Measurements from ENCODE around the gene COIL. TPM values are rescaled to one million over a fixed set of nuclear protein-coding genes. Genes with fewer than 3 reads are reported as not detected.

COIL gene
- total RNA-seq, 1 donor from 2014 or later: 4.8 TPM

- Histone ChIP-seq H3K27me3 (no peaks in the 10 kb centered on the region), H3K9me3 (no peaks in the 10 kb centered on the region), H3K36me3 (peaks cover 11 to 27% of the 10 kb centered on the region in 2 donors), H3K27ac (peak overlapping the region; percentile 41 to 58), H3K4me1 (peaks cover 0 to 14% of the 10 kb centered on the region in 2 donors), H3K4me3 (peak overlapping the region in 1 of 2 donors; percentile 5)
- intact Hi-C loops (cut with DNase I): loop anchor here (5.0 kb wide), 1 partner anchor 67 kb away; the partner anchor contains the start of gene SCPEP1
- DNase-seq (ENCODE audit: low spot score in 2 of 2): no peak
- no peak for TF ChIP-seq CTCF (IDR thresholded peaks at IDR 0.05)
These were observed 50.2 kb downstream of the COIL start for GRCh38 chr17:56910509-56911235.

- Histone ChIP-seq H3K36me3 (peaks cover 11 to 34% of the 10 kb centered on the region in 2 donors), H3K4me3 (peak overlapping the region in 1 of 2 donors; percentile 5), H3K4me1 (peaks cover 0 to 7% of the 10 kb centered on the region in 2 donors), H3K9me3 (no peaks in the 10 kb centered on the region), H3K27me3 (no peaks in the 10 kb centered on the region), H3K27ac (peak overlapping the region; percentile 41 to 58)
- intact Hi-C loops (cut with DNase I): loop anchor here (5.0 kb wide), 1 partner anchor 67 kb away; the partner anchor contains the start of gene SCPEP1
- no peak for TF ChIP-seq CTCF (IDR thresholded peaks at IDR 0.05)
- DNase-seq (ENCODE audit: low spot score in 2 of 2): no peak
These were observed 50.9 kb downstream of the COIL start for GRCh38 chr17:56909742-56910508.

- no peak for TF ChIP-seq CTCF (IDR thresholded peaks at IDR 0.05)
- Histone ChIP-seq H3K4me3 (no peak overlapping the region), H3K36me3 (peaks cover 27 to 53% of the 10 kb centered on the region in 2 donors), H3K9me3 (no peaks in the 10 kb centered on the region), H3K27me3 (no peaks in the 10 kb centered on the region), H3K27ac (no peak overlapping the region), H3K4me1 (peaks cover 0 to 6% of the 10 kb centered on the region in 2 donors)
- DNase-seq (ENCODE audit: low spot score in 2 of 2): peak in 1 of 2 donors; percentile 40
- intact Hi-C loops (cut with DNase I): no loop called here
These were observed 52.8 kb downstream of the COIL start for GRCh38 chr17:56908001-56908542.

- intact Hi-C loops (cut with DNase I): no loop called here
- H3K27ac ChIP-seq: no peak overlapping the region
- H3K27me3 ChIP-seq: no peaks in the 10 kb centered on the region
- peak in 1 of 2 donors; percentile 5 for DNase-seq (ENCODE audit: low spot score in 2 of 2)
- no peaks in the 10 kb centered on the region for H3K9me3 ChIP-seq
- H3K4me3 ChIP-seq: no peak overlapping the region
- no peaks in the 10 kb centered on the region for H3K4me1 ChIP-seq
- TF ChIP-seq CTCF (IDR thresholded peaks at IDR 0.05): no peak
- H3K36me3 ChIP-seq: peaks cover 61 to 95% of the 10 kb centered on the region in 2 donors
These were observed 57.3 kb downstream of the COIL start for GRCh38 chr17:56903560-56903959.

- no peaks in the 10 kb centered on the region for H3K9me3 ChIP-seq
- no peak for TF ChIP-seq CTCF (IDR thresholded peaks at IDR 0.05)
- no peak overlapping the region for H3K27ac ChIP-seq
- no peaks in the 10 kb centered on the region for H3K4me1 ChIP-seq
- H3K27me3 ChIP-seq: no peaks in the 10 kb centered on the region
- no peak overlapping the region for H3K4me3 ChIP-seq
- H3K36me3 ChIP-seq: peaks cover 67 to 97% of the 10 kb centered on the region in 2 donors
- intact Hi-C loops (cut with DNase I): no loop called here
- peak in 1 of 2 donors; percentile 42 for DNase-seq (ENCODE audit: low spot score in 2 of 2)
These were observed 58.5 kb downstream of the COIL start for GRCh38 chr17:56902348-56902747.

All from ascending aorta (tissue), 2 donors.